Retinal pigment epithelial cell (primary cell): ENCODE results near the gene UNC5B.

Experiments used
- DNase-seq: peaks from one replicate; pipeline ENCODE4 v3.0.0-alpha.2; 2010; ENCODE audit warnings: low read depth
- H3K4me3 ChIP-seq: 2 replicates; pipeline ENCODE4 v1.5.1; 2011; ENCODE audit warnings: mild to moderate bottlenecking, low read length, control low read depth, moderate library complexity
- TF ChIP-seq, protein P1 (sequence below): conservative IDR thresholded peaks from 2 replicates; pipeline ENCODE4 v1.5.1; 2011; ENCODE audit warnings: low read depth, low read length, control low read depth, inconsistent platforms

Gene UNC5B

DNA sequence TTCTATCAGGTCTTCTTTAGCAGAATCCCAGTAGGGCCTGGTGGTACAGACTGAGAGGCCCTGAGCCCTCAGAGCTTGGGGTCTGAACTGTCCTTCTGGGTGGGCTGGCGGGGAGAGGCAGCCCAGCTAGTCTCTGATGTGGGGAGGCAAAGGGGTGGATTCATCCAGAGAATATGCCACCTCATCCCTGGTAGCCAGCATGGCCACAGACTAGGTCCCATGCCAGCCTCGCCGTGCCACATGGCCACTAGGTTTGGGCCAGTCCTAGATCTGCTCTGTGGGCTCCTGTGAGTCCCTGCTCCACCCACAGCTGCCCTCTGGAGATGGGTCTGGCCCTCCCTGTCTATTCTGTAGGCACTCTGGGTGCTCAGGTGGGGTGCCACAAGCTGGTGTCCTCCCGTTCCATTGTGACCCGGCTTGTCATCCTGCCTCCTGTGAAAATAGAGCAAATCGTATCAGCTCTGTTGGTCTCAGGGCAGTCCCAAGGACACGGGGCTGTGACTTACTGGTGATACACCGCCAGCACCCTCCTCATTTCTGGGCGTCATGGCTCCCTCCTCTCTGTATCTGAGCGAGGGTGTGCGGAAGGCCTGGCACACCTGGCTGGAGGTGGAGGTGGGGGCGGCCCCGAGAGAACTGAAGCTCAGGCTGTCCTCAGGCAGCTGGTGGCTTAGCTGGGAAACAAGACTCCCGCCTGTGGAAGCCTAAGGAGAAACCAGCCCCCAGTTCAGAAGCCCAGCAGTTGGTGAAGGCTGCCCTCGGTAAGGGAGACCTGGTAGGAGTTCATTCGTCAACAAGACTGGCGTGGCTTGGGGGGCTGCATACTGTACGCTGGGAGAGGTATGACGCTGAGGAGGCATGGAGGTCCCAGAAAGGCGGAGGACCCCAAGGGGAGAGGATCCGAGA, 33.3 kb downstream of the UNC5B start:
- TF ChIP-seq, protein P1, sequence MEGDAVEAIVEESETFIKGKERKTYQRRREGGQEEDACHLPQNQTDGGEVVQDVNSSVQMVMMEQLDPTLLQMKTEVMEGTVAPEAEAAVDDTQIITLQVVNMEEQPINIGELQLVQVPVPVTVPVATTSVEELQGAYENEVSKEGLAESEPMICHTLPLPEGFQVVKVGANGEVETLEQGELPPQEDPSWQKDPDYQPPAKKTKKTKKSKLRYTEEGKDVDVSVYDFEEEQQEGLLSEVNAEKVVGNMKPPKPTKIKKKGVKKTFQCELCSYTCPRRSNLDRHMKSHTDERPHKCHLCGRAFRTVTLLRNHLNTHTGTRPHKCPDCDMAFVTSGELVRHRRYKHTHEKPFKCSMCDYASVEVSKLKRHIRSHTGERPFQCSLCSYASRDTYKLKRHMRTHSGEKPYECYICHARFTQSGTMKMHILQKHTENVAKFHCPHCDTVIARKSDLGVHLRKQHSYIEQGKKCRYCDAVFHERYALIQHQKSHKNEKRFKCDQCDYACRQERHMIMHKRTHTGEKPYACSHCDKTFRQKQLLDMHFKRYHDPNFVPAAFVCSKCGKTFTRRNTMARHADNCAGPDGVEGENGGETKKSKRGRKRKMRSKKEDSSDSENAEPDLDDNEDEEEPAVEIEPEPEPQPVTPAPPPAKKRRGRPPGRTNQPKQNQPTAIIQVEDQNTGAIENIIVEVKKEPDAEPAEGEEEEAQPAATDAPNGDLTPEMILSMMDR, result no peak
- DNase-seq, result no peak
- H3K4me3 ChIP-seq, result no peak overlapping the region

DNA sequence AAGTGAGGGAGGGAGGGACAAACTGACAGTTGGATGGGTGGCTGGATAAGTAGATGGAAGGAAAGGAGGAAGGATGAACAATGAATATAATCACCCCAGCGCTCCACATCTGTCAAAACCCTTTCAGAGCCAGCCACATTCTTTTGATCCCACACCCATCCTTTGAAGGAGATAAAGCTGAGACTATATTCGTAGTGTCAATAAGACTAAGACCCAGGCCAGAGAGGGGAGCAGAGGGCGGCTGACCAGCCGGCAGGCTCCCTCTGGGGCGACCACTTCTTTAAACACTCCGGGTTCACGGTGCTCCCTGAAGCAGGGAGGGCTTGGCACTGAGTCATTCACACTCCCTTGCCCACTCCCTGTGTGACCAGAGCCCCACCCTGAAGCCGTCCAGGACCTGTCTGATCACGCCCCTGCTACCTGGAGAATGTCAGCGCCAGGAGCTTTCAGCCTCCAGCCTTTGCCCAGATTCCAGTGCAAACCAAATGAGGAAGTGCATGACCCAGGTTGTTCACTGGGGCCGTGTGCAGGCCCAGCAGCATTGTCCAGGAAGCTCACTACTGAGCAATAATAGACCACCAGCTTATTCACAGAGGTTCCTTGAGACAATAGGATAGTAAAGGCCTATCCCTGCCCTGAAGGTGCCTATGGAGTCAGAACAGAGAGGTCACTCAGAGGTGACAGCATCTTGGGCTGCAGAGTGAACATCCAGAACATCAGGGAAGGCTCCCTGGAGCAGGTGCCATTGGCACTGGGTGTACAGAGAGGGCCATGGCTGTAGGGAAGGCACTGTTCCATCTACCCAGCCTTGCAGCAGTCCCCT, 34.4 kb downstream of the UNC5B start:
- TF ChIP-seq, protein P1, result no peak
- H3K4me3 ChIP-seq, result no peak overlapping the region

DNA sequence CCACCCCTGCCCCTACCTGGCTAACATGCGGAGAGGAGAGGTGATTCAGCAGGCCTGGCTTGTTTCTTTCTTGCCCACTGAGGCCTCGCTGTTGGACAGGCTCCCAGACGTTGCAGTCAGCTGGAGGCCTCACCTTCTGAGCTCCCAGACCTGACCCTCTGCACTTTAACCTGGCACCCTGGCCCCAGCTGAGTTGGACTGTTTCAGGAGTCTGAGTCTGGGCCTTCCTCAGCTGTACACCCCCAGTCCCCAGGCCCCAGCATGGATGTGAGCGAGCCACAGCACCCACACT, 35.0 kb downstream of the UNC5B start:
- no peak for DNase-seq
- TF ChIP-seq, protein P1, result no peak
- no peak overlapping the region for H3K4me3 ChIP-seq

More for the DNA sequence above, 34.4 kb downstream of the UNC5B start:
- DNase-seq, result no peak

DNA sequence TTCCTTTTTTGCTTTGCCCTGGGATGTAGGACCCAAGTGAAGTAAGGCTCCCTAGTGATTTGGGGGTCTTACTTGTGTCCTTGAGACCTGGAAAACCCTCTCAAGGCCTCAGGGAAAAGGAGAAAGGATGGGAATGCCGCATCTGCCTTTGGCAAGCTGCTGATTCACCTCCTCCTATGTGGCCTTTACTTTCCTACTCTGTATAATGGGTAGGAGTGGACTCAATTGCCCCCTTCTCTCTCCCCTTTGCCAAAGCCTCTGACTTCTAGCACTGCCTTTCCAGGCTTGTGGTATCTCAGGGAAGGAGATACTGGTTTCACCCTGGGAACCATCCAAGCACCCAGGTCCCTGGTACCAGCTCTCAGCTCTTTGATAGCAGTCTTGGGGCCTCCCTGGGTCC, 35.4 kb downstream of the UNC5B start:
- no peak overlapping the region for H3K4me3 ChIP-seq
- TF ChIP-seq, protein P1, result no peak
- DNase-seq, result no peak

DNA sequence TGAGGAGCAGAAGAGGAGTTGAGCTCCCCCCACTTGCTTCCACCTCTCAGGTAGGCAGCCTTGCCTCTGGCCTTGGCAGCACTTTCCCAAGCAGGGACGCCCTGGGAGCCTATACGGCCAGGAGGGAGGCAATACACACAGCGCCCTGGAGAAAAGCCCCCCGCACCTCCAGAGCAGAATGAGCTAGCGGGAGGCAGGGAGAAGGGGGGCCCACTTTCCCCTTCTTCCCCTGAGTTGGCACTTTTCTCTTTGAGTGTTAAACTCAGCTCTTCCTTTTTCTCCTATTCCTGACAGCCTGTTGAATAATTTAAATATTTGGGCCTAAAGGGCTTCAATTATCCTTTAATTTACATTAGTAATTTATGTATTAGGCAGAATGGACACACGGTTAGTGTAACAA, 35.8 kb downstream of the UNC5B start:
- no peak for DNase-seq
- TF ChIP-seq, protein P1, result no peak
- no peak overlapping the region for H3K4me3 ChIP-seq

DNA sequence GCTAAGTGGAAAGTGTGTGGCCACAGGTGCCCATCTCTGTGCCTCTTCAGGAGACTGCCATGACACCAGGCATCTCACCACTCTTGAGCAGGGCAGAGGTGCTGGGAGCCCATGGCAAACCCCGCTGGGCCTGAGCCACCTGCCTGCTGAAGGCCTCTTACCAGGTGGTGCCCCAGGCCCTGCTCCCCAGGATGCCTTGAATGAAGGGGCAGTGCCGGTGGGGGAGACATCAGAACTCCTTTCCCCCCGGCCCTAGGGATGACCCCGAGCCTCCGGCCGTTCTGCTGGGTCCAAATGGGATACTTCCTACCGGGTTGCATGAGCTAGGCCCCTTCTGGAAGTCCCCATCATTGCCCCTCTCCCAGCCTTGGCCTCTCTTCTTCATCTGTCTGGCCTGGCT, 37.6 kb downstream of the UNC5B start:
- H3K4me3 ChIP-seq, result no peak overlapping the region
- no peak for DNase-seq
- TF ChIP-seq, protein P1, result no peak
